Fibroblast of pulmonary artery (primary cell): ENCODE results near the gene CBLL2.

ENCODE experiments used
- DNase-seq: peaks from one replicate; pipeline ENCODE4 v3.0.0-alpha.2; 2010; ENCODE audit warnings: low read depth
- H3K4me3 ChIP-seq: replicated peaks from 2 replicates; pipeline ENCODE4 v1.5.1; 2011; ENCODE audit warnings: low read depth, mild to moderate bottlenecking, control low read depth, low read length, moderate library complexity
- CTCF ChIP-seq: IDR thresholded peaks from 2 replicates; pipeline ENCODE4 v1.5.1; 2011; ENCODE audit warnings: mild to moderate bottlenecking, control low read depth, low read length, inconsistent platforms; ENCODE audit errors: missing control alignments

Gene CBLL2

DNA sequence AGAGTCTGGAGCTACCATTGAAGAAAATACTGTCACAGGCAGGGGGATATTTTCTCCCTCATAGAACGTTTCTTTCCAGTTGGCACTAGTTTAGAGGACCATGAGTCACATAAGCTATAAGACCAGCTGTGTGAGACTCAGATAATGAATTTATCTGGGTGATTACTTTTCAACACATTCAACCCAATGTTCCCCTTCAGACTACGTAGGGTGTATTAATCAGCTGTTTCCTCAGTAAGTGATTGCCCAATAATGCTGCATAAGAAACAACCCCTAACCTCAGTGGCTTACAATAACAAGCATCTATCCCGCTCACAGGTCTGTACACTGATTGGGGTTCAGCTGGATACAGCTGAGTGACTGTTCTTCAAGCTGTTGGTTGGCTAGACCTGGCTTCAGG is 38.1 kb downstream of the CBLL2 start:
- peak; percentile 67 for DNase-seq
- no peak for TF ChIP-seq CTCF
- no peak overlapping the region for H3K4me3 ChIP-seq

DNA sequence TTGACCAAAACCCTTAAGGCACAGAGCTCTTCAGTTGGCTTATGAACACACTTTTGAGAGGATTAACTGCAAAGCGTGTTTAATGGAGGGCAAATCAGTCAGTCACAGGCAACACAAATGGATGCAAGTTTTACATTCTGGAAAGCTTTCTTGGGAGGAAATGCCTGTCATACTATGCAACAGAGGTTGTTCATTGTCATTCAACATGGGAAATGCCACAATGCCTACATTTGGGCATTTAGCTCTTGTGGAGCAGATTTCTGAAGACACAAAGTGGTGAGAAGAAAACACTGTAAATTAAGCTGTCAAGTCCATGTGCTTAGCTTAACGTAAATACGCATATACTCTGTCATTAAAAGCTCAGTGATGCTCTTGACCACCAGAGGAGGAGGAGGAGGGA is 41.1 kb downstream of the CBLL2 start:
- DNase-seq, result no peak
- TF ChIP-seq CTCF, result no peak
- no peak overlapping the region for H3K4me3 ChIP-seq

DNA sequence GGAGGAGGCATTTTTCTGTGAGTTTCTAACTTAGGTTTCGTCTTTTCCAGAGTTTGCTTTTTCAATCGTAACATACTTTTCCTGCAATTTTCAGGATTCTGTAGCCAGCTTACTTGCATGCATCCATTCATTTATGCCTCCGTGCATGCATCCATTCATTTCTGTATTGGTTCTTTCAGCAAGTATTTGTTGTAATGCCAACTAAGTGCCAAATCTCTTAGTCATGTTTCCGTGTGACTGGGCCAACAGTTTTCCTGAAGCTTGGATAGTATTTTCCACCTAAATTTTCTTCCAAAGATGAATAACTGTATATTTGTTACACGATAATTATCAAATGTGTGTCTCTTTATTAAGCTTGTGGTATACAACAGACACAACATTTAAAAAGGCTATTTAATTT is 41.5 kb downstream of the CBLL2 start:
- TF ChIP-seq CTCF, result no peak
- DNase-seq, result peak; percentile 12

DNA sequence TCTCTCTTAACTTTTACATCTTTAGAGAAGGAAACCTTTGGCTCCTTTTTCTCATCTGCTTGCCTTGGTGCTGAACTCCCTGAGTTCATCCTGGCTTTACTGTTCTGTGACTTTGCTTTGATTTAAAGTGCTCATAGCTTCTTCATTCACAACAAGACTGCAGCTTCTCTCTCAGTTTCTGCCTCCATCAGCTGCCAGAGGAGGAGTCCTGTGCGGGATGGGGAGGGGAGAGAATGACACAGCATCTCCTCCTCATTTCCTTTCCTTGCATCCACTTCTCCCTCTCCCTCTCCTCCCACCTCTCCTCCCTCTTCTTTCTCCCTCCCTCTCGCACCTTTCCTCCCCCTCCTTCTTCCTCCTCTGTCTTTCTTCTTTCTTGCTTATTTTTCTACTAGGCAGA is 42.0 kb downstream of the CBLL2 start:
- TF ChIP-seq CTCF, result no peak
- DNase-seq, result peak; percentile 18
- H3K4me3 ChIP-seq, result no peak overlapping the region

More for the DNA sequence above, 41.5 kb downstream of the CBLL2 start:
- no peak overlapping the region for H3K4me3 ChIP-seq

GRCh38 chrX:22315151-22315550 is 42.4 kb downstream of the CBLL2 start:
- no peak overlapping the region for H3K4me3 ChIP-seq
- TF ChIP-seq CTCF, result no peak
- no peak for DNase-seq

DNA sequence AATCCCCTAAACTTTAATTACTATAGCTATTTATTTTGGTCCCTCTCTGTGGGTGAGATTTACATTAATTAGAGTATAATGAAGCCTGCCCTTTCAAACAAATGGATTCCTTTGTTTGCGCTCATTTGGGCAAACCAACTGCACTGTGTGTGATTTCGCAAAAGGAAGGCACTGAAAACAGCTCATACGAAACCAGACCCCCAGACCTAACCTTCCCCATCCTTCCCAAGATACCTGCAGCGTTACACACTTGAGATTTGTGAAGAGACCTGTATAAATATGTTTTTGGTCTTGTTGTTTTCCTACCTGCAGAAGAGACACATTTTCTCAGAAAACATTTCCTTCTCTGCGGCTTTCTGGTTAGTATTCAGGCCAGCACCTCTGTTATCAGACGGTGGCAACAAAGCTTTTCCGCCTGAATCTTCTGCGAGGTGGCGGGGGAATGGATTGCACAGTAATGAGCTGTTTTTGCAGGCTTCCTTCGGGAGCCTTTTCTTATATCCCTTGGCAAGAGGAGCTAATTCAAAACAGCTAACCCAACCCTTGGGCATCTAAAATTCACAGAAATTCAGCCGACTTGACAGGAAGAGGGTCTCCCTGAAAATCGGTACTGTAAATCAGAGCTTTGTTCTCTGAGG is 47.6 kb downstream of the CBLL2 start:
- no peak for TF ChIP-seq CTCF
- no peak overlapping the region for H3K4me3 ChIP-seq
- DNase-seq, result no peak

DNA sequence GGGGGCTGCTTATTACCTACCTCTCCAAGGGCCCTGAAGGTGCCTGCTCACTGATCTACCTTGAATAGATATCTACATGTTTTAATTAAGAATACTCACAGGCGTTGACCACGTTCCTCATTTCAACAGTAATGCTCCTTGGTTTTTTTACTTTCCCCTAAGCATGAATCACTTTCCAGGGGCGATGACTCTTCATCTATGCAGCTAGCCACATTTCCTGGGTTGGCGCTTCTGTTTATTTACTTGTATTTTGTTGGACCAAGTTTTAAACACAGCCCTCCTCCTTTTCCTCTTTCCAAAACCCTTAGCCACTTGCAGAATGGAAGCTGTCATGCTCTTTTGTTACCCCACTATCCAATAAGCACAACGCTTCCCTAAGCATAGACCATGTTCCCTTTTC is 50.8 kb downstream of the CBLL2 start:
- DNase-seq, result peak; percentile 61
- H3K4me3 ChIP-seq, result no peak overlapping the region
- TF ChIP-seq CTCF, result no peak
